ENCODE measurements around the gene DLK2.
"Not testable (repeated sequence)": the region's sequence is repeated elsewhere in the genome, so short reads cannot be mapped to it uniquely, and the experiment has no call there.

Gene DLK2

GRCh38 chr6:43455531-43456428 is at the start of gene DLK2:
Gene DLK2, minus strand, starts transcription at chr6:43455548. Its CDS starts 723 bp downstream, at chr6:43454825.
- peak; percentile 26 for DNase-seq

GRCh38 chr6:43503443-43503842 is 48.1 kb upstream of the DLK2 start:
- no peak for DNase-seq

GRCh38 chr6:43502666-43503065 is 47.3 kb upstream of the DLK2 start:
- no peak for DNase-seq

- DNase-seq = no peak
These were observed 45.6 kb upstream of the DLK2 start for GRCh38 chr6:43500921-43501320.

GRCh38 chr6:43499028-43499815 is 43.9 kb upstream of the DLK2 start:
- DNase-seq = no peak

- not testable (repeated sequence) for DNase-seq
These were observed 42.9 kb upstream of the DLK2 start for GRCh38 chr6:43498291-43498690.

GRCh38 chr6:43497689-43498088 is 42.3 kb upstream of the DLK2 start:
- DNase-seq = no peak

- DNase-seq = no peak
These were observed 41.7 kb upstream of the DLK2 start for GRCh38 chr6:43497129-43497396.

GRCh38 chr6:43496370-43497128 is 41.2 kb upstream of the DLK2 start:
- no peak for DNase-seq

GRCh38 chr6:43495409-43495941 is 40.1 kb upstream of the DLK2 start:
- no peak for DNase-seq

GRCh38 chr6:43494766-43495165 is 39.4 kb upstream of the DLK2 start:
- no peak for DNase-seq

- no peak for DNase-seq
These were observed 39.0 kb upstream of the DLK2 start for GRCh38 chr6:43494321-43494720.

- no peak for DNase-seq
These were observed 38.5 kb upstream of the DLK2 start for GRCh38 chr6:43493833-43494232.

- DNase-seq = no peak
These were observed 37.9 kb upstream of the DLK2 start for GRCh38 chr6:43493230-43493629.

- no peak for DNase-seq
These were observed 37.3 kb upstream of the DLK2 start for GRCh38 chr6:43492673-43493072.

- DNase-seq = no peak
These were observed 36.7 kb upstream of the DLK2 start for GRCh38 chr6:43491750-43492661.

- no peak for DNase-seq
These were observed 35.2 kb upstream of the DLK2 start for GRCh38 chr6:43490523-43490939.

- no peak for DNase-seq
These were observed 34.1 kb upstream of the DLK2 start for GRCh38 chr6:43489277-43490072.

GRCh38 chr6:43488667-43489276 is 33.4 kb upstream of the DLK2 start:
- DNase-seq = no peak

- DNase-seq = no peak
These were observed 26.4 kb upstream of the DLK2 start for GRCh38 chr6:43481591-43482236.

Measured in CD4-positive, alpha-beta T cell treated with Interleukin-15 for 1 hour (primary cell).